Measurements from ENCODE around the gene NWD2. TPM values are rescaled to one million over a fixed set of nuclear protein-coding genes. Genes with fewer than 3 reads are reported as not detected.

The NWD2 gene
- total RNA-seq, 1 experiment from 2014 or later: not detected

- BruUV-seq (replicated peaks): no TSS peak
- no peak for DNase-seq (ENCODE audit: low spot score)
- TF ChIP-seq CTCF (conservative IDR thresholded peaks at IDR 0.05; ENCODE audit: low read depth, low read length): no peak
- TF ChIP-seq EZH2 (IDR thresholded peaks at IDR 0.05; ENCODE audit: borderline replicate concordance, low read depth, low read length, poor library complexity, severe bottlenecking): no peak
- Histone ChIP-seq H3K9me3 (ENCODE audit: low read depth, low read length, poor library complexity, severe bottlenecking) (no peaks in the 10 kb centered on the region), H3K27me3 (replicated peaks; ENCODE audit: insufficient read depth, low read depth, low read length, poor library complexity) (no peaks in the 10 kb centered on the region), H3K36me3 (ENCODE audit: insufficient read depth, low read length, poor library complexity, severe bottlenecking) (no peaks in the 10 kb centered on the region), H3K4me3 (ENCODE audit: low read depth, low read length, poor library complexity, severe bottlenecking) (no peak overlapping the region), H3K27ac (ENCODE audit: low read depth, low read length, poor library complexity, severe bottlenecking) (no peak overlapping the region), H3K4me1 (ENCODE audit: insufficient read depth, low read length, poor library complexity, severe bottlenecking) (no peaks in the 10 kb centered on the region)
- POLR2A ChIA-PET (ENCODE audit: low non-redundant PET): no interaction called here
- intact Hi-C loops (cut with micrococcal nuclease; ENCODE audit: unreplicated experiment): no loop called here
- CTCF ChIA-PET: no interaction called here
These were observed 54.9 kb downstream of the NWD2 start for GRCh38 chr4:37299468-37299867.

GRCh38 chr4:37304612-37305011 is 60.1 kb downstream of the NWD2 start:
- Histone ChIP-seq H3K4me3 (ENCODE audit: low read depth, low read length, poor library complexity, severe bottlenecking) (no peak overlapping the region), H3K36me3 (ENCODE audit: insufficient read depth, low read length, poor library complexity, severe bottlenecking) (no peaks in the 10 kb centered on the region), H3K9me3 (ENCODE audit: low read depth, low read length, poor library complexity, severe bottlenecking) (peaks cover 4% of the 10 kb centered on the region), H3K4me1 (ENCODE audit: insufficient read depth, low read length, poor library complexity, severe bottlenecking) (no peaks in the 10 kb centered on the region), H3K27ac (ENCODE audit: low read depth, low read length, poor library complexity, severe bottlenecking) (no peak overlapping the region), H3K27me3 (replicated peaks; ENCODE audit: insufficient read depth, low read depth, low read length, poor library complexity) (no peaks in the 10 kb centered on the region)
- BruUV-seq (replicated peaks): no TSS peak
- POLR2A ChIA-PET (ENCODE audit: low non-redundant PET): no interaction called here
- CTCF ChIA-PET: no interaction called here
- TF ChIP-seq EZH2 (IDR thresholded peaks at IDR 0.05; ENCODE audit: borderline replicate concordance, low read depth, low read length, poor library complexity, severe bottlenecking): no peak
- TF ChIP-seq CTCF (conservative IDR thresholded peaks at IDR 0.05; ENCODE audit: low read depth, low read length): no peak
- DNase-seq (ENCODE audit: low spot score): no peak
- intact Hi-C loops (cut with micrococcal nuclease; ENCODE audit: unreplicated experiment): no loop called here

GRCh38 chr4:37305984-37306383 is 61.4 kb downstream of the NWD2 start:
- H3K36me3 ChIP-seq (ENCODE audit: insufficient read depth, low read length, poor library complexity, severe bottlenecking): no peaks in the 10 kb centered on the region
- no peaks in the 10 kb centered on the region for H3K27me3 ChIP-seq (replicated peaks; ENCODE audit: insufficient read depth, low read depth, low read length, poor library complexity)
- BruUV-seq (replicated peaks): no TSS peak
- peaks cover 4% of the 10 kb centered on the region for H3K9me3 ChIP-seq (ENCODE audit: low read depth, low read length, poor library complexity, severe bottlenecking)
- CTCF ChIA-PET: no interaction called here
- POLR2A ChIA-PET (ENCODE audit: low non-redundant PET): no interaction called here
- H3K4me3 ChIP-seq (ENCODE audit: low read depth, low read length, poor library complexity, severe bottlenecking): no peak overlapping the region
- DNase-seq (ENCODE audit: low spot score): no peak
- H3K27ac ChIP-seq (ENCODE audit: low read depth, low read length, poor library complexity, severe bottlenecking): no peak overlapping the region
- no peaks in the 10 kb centered on the region for H3K4me1 ChIP-seq (ENCODE audit: insufficient read depth, low read length, poor library complexity, severe bottlenecking)
- TF ChIP-seq CTCF (conservative IDR thresholded peaks at IDR 0.05; ENCODE audit: low read depth, low read length): no peak
- no peak for TF ChIP-seq EZH2 (IDR thresholded peaks at IDR 0.05; ENCODE audit: borderline replicate concordance, low read depth, low read length, poor library complexity, severe bottlenecking)
- intact Hi-C loops (cut with micrococcal nuclease; ENCODE audit: unreplicated experiment): no loop called here
